ENCODE data around the gene BAZ2B.

The BAZ2B gene, protein sequence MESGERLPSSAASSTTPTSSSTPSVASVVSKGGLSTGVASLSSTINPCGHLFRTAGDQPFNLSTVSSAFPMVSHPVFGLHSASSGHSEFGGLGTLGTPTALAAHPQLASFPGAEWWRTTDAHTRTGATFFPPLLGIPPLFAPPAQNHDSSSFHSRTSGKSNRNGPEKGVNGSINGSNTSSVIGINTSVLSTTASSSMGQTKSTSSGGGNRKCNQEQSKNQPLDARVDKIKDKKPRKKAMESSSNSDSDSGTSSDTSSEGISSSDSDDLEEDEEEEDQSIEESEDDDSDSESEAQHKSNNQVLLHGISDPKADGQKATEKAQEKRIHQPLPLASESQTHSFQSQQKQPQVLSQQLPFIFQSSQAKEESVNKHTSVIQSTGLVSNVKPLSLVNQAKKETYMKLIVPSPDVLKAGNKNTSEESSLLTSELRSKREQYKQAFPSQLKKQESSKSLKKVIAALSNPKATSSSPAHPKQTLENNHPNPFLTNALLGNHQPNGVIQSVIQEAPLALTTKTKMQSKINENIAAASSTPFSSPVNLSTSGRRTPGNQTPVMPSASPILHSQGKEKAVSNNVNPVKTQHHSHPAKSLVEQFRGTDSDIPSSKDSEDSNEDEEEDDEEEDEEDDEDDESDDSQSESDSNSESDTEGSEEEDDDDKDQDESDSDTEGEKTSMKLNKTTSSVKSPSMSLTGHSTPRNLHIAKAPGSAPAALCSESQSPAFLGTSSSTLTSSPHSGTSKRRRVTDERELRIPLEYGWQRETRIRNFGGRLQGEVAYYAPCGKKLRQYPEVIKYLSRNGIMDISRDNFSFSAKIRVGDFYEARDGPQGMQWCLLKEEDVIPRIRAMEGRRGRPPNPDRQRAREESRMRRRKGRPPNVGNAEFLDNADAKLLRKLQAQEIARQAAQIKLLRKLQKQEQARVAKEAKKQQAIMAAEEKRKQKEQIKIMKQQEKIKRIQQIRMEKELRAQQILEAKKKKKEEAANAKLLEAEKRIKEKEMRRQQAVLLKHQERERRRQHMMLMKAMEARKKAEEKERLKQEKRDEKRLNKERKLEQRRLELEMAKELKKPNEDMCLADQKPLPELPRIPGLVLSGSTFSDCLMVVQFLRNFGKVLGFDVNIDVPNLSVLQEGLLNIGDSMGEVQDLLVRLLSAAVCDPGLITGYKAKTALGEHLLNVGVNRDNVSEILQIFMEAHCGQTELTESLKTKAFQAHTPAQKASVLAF (N-terminal part only)

DNA sequence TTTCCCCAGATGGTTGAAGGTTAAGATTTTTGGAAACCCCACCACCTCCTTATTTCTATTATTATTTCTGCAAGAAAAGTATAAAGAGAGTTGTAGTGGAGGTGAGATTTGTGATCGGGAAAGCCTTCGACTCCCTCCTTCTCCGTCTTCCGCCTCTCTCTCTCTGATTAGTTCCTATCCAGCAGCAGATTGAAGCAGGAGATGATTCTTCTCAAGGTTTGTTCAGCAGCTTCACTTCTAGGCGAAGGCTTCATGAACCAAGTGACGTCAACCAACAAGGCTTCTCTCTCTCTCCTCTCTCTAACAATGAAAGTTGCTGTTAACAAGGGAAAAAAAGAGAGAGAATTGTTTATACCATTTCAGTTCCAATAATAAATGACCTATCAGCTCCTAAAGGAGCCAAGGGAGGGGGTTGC is at the start of gene BAZ2B:
Gene BAZ2B (minus strand): TSS at position 263 of the 416 bp plus-strand sequence. CDS start 137,829 bp downstream, outside the sequence.
- no peaks in the 10 kb centered on the region for H3K27me3 ChIP-seq (ENCODE audit: control insufficient read depth, insufficient read depth, low read length)
- no peak for DNase-seq (ENCODE audit: low read depth, low spot score)
- no peaks in the 10 kb centered on the region for H3K36me3 ChIP-seq (ENCODE audit: control insufficient read depth, insufficient read depth, low read length)
- H3K9me3 ChIP-seq (ENCODE audit: control insufficient read depth, insufficient read depth, low read length), result no peaks in the 10 kb centered on the region
- peak within 1 kb of the TSS; percentile 86 for H3K4me3 ChIP-seq (ENCODE audit: low read length)
- no CpG with 5 or more reads among the region's 6 CpGs for WGBS (ENCODE audit: insufficient coverage, insufficient read length)
- H3K4me1 ChIP-seq (ENCODE audit: control insufficient read depth, insufficient read depth, low read length), result no peaks in the 10 kb centered on the region
- peak within 1 kb of the TSS; percentile 54 for H3K27ac ChIP-seq (ENCODE audit: low read length)

DNA sequence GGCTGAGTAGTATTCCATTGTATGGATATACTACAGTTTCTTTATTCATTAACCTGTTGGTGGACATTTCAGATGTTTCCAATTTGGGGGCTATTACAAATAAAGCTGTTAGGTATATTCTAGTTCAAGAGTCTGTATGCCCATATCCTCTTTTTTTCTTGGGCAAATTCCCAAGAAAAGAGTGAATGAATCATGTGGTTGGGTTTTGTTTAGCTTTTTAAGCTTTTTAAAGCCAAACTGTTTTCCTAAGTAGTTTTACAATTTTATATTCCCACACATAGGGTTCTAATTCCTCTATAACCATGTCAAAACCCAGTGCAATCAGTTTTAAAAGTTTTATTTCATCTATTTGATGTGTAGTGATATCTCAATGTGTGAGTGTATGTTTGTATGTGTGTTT is 44.9 kb upstream of the BAZ2B start:
- Histone ChIP-seq H3K4me3 (ENCODE audit: low read length) (no peak overlapping the region), H3K36me3 (ENCODE audit: control insufficient read depth, insufficient read depth, low read length) (no peaks in the 10 kb centered on the region), H3K27ac (ENCODE audit: low read length) (no peak overlapping the region), H3K9me3 (ENCODE audit: control insufficient read depth, insufficient read depth, low read length) (no peaks in the 10 kb centered on the region), H3K27me3 (ENCODE audit: control insufficient read depth, insufficient read depth, low read length) (no peaks in the 10 kb centered on the region), H3K4me1 (ENCODE audit: control insufficient read depth, insufficient read depth, low read length) (no peaks in the 10 kb centered on the region)
- DNase-seq (ENCODE audit: low read depth, low spot score), result no peak

GRCh38 chr2:159658881-159659873 is 42.8 kb upstream of the BAZ2B start:
- no peak overlapping the region for H3K27ac ChIP-seq (ENCODE audit: low read length)
- no peak overlapping the region for H3K4me3 ChIP-seq (ENCODE audit: low read length)
- no CpG with 5 or more reads among the region's 6 CpGs for WGBS (ENCODE audit: insufficient coverage, insufficient read length)
- H3K36me3 ChIP-seq (ENCODE audit: control insufficient read depth, insufficient read depth, low read length), result no peaks in the 10 kb centered on the region
- no peaks in the 10 kb centered on the region for H3K4me1 ChIP-seq (ENCODE audit: control insufficient read depth, insufficient read depth, low read length)
- no peaks in the 10 kb centered on the region for H3K9me3 ChIP-seq (ENCODE audit: control insufficient read depth, insufficient read depth, low read length)
- DNase-seq (ENCODE audit: low read depth, low spot score), result no peak
- H3K27me3 ChIP-seq (ENCODE audit: control insufficient read depth, insufficient read depth, low read length), result no peaks in the 10 kb centered on the region

DNA sequence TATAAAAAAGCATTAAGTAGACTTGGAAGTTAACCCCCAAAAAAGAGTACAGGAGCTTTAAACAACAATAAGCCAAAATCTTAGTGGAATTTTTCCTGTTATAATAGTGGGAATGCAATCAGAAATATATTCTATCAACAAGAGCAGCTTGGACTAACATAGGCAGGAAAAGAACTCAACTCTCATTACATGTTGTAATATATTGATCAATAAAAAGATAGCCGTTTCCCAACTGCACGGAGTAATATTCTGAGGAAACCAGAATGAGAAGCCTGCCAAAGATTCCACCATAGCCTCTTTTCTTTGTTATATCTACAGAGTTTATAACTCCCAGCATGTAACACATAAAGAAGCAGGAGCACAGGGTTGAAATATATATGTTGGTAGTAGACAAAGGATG is 37.6 kb upstream of the BAZ2B start:
- H3K27ac ChIP-seq (ENCODE audit: low read length), result no peak overlapping the region
- H3K4me1 ChIP-seq (ENCODE audit: control insufficient read depth, insufficient read depth, low read length), result no peaks in the 10 kb centered on the region
- H3K9me3 ChIP-seq (ENCODE audit: control insufficient read depth, insufficient read depth, low read length), result no peaks in the 10 kb centered on the region
- no CpG with 5 or more reads among the region's 2 CpGs for WGBS (ENCODE audit: insufficient coverage, insufficient read length)
- H3K4me3 ChIP-seq (ENCODE audit: low read length), result no peak overlapping the region
- DNase-seq (ENCODE audit: low read depth, low spot score), result no peak
- H3K27me3 ChIP-seq (ENCODE audit: control insufficient read depth, insufficient read depth, low read length), result no peaks in the 10 kb centered on the region
- H3K36me3 ChIP-seq (ENCODE audit: control insufficient read depth, insufficient read depth, low read length), result no peaks in the 10 kb centered on the region

DNA sequence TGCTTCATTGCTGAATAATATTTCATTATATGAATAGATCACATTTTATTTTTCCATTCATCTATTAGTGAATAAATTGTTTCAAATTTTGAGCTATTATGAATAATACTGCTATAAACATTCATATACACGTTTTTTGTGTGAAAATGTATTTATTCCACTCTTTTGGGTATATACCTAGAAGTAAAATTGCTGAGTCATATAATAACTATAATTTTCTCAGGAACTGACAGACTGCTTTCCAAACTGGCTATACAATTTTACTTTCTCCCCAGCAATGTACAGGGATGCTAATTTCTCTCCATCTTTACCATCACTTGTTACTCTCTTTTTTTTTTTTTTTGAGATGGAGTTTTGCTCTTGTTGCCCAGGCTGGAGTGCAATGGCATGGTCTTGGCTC is 35.5 kb upstream of the BAZ2B start:
- no peaks in the 10 kb centered on the region for H3K4me1 ChIP-seq (ENCODE audit: control insufficient read depth, insufficient read depth, low read length)
- no CpG with 5 or more reads among the region's 1 CpG for WGBS (ENCODE audit: insufficient coverage, insufficient read length)
- H3K36me3 ChIP-seq (ENCODE audit: control insufficient read depth, insufficient read depth, low read length), result no peaks in the 10 kb centered on the region
- no peaks in the 10 kb centered on the region for H3K27me3 ChIP-seq (ENCODE audit: control insufficient read depth, insufficient read depth, low read length)
- no peaks in the 10 kb centered on the region for H3K9me3 ChIP-seq (ENCODE audit: control insufficient read depth, insufficient read depth, low read length)
- no peak for DNase-seq (ENCODE audit: low read depth, low spot score)
- no peak overlapping the region for H3K4me3 ChIP-seq (ENCODE audit: low read length)
- no peak overlapping the region for H3K27ac ChIP-seq (ENCODE audit: low read length)

DNA sequence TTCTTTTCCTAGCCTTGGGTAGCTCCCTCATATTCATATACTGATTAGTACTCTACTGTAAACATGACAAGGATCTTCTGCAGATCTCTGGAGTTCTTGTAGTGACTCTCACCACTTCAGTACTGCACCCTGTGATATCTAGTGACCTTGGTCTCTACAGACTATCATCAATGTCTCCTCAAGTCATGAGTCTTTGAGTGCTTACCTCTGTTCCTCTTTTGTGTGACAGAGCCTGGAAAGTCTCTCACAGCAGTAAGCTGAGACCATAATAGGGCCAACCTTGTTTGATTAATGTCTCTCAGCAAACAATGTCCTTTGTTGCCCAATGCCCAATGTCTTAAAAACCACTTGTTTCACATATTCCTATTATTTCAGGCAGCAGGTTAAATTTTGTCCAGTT is 34.2 kb upstream of the BAZ2B start:
- no peak for DNase-seq (ENCODE audit: low read depth, low spot score)
- no peaks in the 10 kb centered on the region for H3K27me3 ChIP-seq (ENCODE audit: control insufficient read depth, insufficient read depth, low read length)
- H3K9me3 ChIP-seq (ENCODE audit: control insufficient read depth, insufficient read depth, low read length), result no peaks in the 10 kb centered on the region
- no peaks in the 10 kb centered on the region for H3K36me3 ChIP-seq (ENCODE audit: control insufficient read depth, insufficient read depth, low read length)
- no peaks in the 10 kb centered on the region for H3K4me1 ChIP-seq (ENCODE audit: control insufficient read depth, insufficient read depth, low read length)
- H3K27ac ChIP-seq (ENCODE audit: low read length), result no peak overlapping the region
- no peak overlapping the region for H3K4me3 ChIP-seq (ENCODE audit: low read length)

GRCh38 chr2:159648643-159649042 is 32.3 kb upstream of the BAZ2B start:
- WGBS (ENCODE audit: insufficient coverage, insufficient read length), result no CpG with 5 or more reads among the region's 2 CpGs
- DNase-seq (ENCODE audit: low read depth, low spot score), result no peak

GRCh38 chr2:159647667-159648066 is 31.3 kb upstream of the BAZ2B start:
- WGBS (ENCODE audit: insufficient coverage, insufficient read length), result no CpG with 5 or more reads among the region's 2 CpGs
- H3K4me1 ChIP-seq (ENCODE audit: control insufficient read depth, insufficient read depth, low read length), result no peaks in the 10 kb centered on the region
- no peak for DNase-seq (ENCODE audit: low read depth, low spot score)

More at GRCh38 chr2:159648643-159649042, 32.3 kb upstream of the BAZ2B start:
- no peaks in the 10 kb centered on the region for H3K36me3 ChIP-seq (ENCODE audit: control insufficient read depth, insufficient read depth, low read length)
- no peaks in the 10 kb centered on the region; the same call in none of the 2 replicates for H3K9me3 ChIP-seq (ENCODE audit: control insufficient read depth, insufficient read depth, low read length)
- H3K27me3 ChIP-seq (ENCODE audit: control insufficient read depth, insufficient read depth, low read length), result no peaks in the 10 kb centered on the region
- H3K27ac ChIP-seq (ENCODE audit: low read length), result no peak overlapping the region
- no peaks in the 10 kb centered on the region for H3K4me1 ChIP-seq (ENCODE audit: control insufficient read depth, insufficient read depth, low read length)
- no peak overlapping the region for H3K4me3 ChIP-seq (ENCODE audit: low read length)

DNA sequence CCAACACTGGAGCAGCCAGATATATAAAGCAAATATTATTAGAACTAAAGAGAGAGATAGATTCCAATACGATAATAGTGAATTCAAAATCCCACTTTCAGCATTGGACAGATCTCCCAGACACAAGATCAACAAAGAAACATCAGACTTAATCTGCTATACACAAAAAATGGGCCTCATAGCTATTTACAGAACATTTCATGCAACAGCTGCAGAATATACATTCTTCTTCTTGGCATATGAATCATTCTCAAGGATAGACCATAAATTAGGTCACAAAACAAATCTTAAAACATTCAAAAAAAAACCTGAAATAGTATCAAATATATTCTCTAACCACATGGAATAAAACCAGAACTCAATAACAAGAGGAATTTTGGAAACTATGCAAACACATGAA is 23.8 kb upstream of the BAZ2B start:
- Histone ChIP-seq H3K4me3 (ENCODE audit: low read length) (no peak overlapping the region), H3K4me1 (ENCODE audit: control insufficient read depth, insufficient read depth, low read length) (peaks cover 2% of the 10 kb centered on the region; the same call in 1 of the 2 replicates), H3K27ac (ENCODE audit: low read length) (no peak overlapping the region), H3K27me3 (ENCODE audit: control insufficient read depth, insufficient read depth, low read length) (no peaks in the 10 kb centered on the region), H3K36me3 (ENCODE audit: control insufficient read depth, insufficient read depth, low read length) (no peaks in the 10 kb centered on the region), H3K9me3 (ENCODE audit: control insufficient read depth, insufficient read depth, low read length) (no peaks in the 10 kb centered on the region; the same call in none of the 2 replicates)
- DNase-seq (ENCODE audit: low read depth, low spot score), result no peak
- no CpG with 5 or more reads among the region's 1 CpG for WGBS (ENCODE audit: insufficient coverage, insufficient read length)

More at GRCh38 chr2:159647667-159648066, 31.3 kb upstream of the BAZ2B start:
- H3K9me3 ChIP-seq (ENCODE audit: control insufficient read depth, insufficient read depth, low read length), result no peaks in the 10 kb centered on the region; the same call in none of the 2 replicates
- no peak overlapping the region for H3K4me3 ChIP-seq (ENCODE audit: low read length)
- H3K36me3 ChIP-seq (ENCODE audit: control insufficient read depth, insufficient read depth, low read length), result no peaks in the 10 kb centered on the region
- H3K27ac ChIP-seq (ENCODE audit: low read length), result no peak overlapping the region
- H3K27me3 ChIP-seq (ENCODE audit: control insufficient read depth, insufficient read depth, low read length), result no peaks in the 10 kb centered on the region

All from iPS DF 6.9 (cell line).